ENCODE results near the gene CLCN7.

- TF ChIP-seq CTCF (IDR thresholded peaks at IDR 0.05; ENCODE audit: poor library complexity, severe bottlenecking) (no peak), EZH2 (IDR thresholded peaks at IDR 0.05; ENCODE audit: borderline replicate concordance, insufficient read depth, low read length, poor library complexity, severe bottlenecking) (no peak), EP300 (conservative IDR thresholded peaks at IDR 0.05; ENCODE audit: poor library complexity, severe bottlenecking) (no peak), TAF1 (IDR thresholded peaks at IDR 0.05; ENCODE audit: low read depth) (no peak), POLR2AphosphoS5 (IDR thresholded peaks at IDR 0.05) (no peak), REST (IDR thresholded peaks at IDR 0.05; ENCODE audit: borderline replicate concordance) (no peak)
These were observed 20.3 kb downstream of the CLCN7 start for GRCh38 chr16:1454561-1454960.
